C4-2B (cell line): ENCODE measurements around the gene INPP4B.

ENCODE experiments used
- CTCF ChIP-seq: fragments of 450-650 bp; conservative IDR thresholded peaks from 2 replicates; pipeline ENCODE4 v1.5.1; 2017; ENCODE audit warnings: mild to moderate bottlenecking
- ZFX ChIP-seq: fragments of 450-650 bp; IDR thresholded peaks from 2 replicates; pipeline ENCODE4 v1.6.1; 2017

GRCh38 chr4:142035566-142035965 lies 810.5 kb downstream of the INPP4B start:
- TF ChIP-seq CTCF (no peak), ZFX (no peak)
